SH-SY5Y (cell line): ENCODE data around the gene MIP.

Source experiments
- GATA2 ChIP-seq: IDR thresholded peaks from 2 replicates; pipeline ENCODE4 v1.6.1; 2011; ENCODE audit warnings: mild to moderate bottlenecking, low read depth, low read length
- GATA3 ChIP-seq: IDR thresholded peaks from 2 replicates; pipeline ENCODE4 v1.6.1; 2011; ENCODE audit warnings: low read depth, mild to moderate bottlenecking, low read length, moderate library complexity

DNA sequence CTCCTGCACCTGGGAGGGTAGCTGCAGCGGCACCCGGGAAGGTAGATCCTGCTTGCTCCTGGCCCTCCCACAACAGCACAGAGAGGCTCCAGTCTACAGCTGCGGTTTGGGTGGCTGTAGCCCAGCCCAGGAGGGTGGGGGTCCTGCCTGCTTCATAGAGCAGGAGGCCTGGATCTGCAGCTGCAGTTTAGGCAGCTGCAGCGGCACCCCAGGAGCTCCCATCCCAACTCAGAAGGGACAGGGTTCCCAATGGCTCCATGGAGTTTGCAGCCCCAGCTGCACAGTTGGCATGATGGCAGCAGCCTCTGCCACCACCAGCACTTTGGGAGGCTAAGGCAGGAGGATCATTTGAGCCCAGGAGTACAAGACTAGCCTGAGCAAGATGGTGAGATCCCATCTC is 43.7 kb downstream of the MIP start:
- TF ChIP-seq GATA2, result no peak
- TF ChIP-seq GATA3, result no peak
